ENCODE measurements around the gene NTPCR.

- TF ChIP-seq CTCF (IDR thresholded peaks at IDR 0.05; ENCODE audit: insufficient read depth, low read length) (no peak), REST (IDR thresholded peaks at IDR 0.05; ENCODE audit: insufficient replicate concordance, low read depth) (no peak), SPI1 (IDR thresholded peaks at IDR 0.05; ENCODE audit: borderline replicate concordance, low read depth) (no peak), GABPA (IDR thresholded peaks at IDR 0.05; ENCODE audit: low read depth) (no peak), POLR2AphosphoS5 (IDR thresholded peaks at IDR 0.05; ENCODE audit: low read depth) (no peak)
Measured at GRCh38 chr1:232942413-232943294, 7.8 kb upstream of the NTPCR start.

Measured in HL-60 (cell line).